Smooth muscle cell (in vitro differentiated cells): ENCODE data around the gene GPR62. TPM values are rescaled to one million over a fixed set of nuclear protein-coding genes. Genes with fewer than 3 reads are reported as not detected.

Experiments
- DNase-seq: peaks from one replicate; lab custom pipeline; 2025; ENCODE audit not compliant: unreplicated experiment; lab: John Stamatoyannopoulos, UW
- H2AFZ ChIP-seq: fragments of 200-600 bp; sonication (generic); 2 replicates; pipeline ENCODE4 v1.6.0; 2016; ENCODE audit warnings: antibody characterized with exemption, low read depth, mild to moderate bottlenecking
- H3F3A ChIP-seq: fragments of 200-600 bp; sonication (generic); 2 replicates; pipeline ENCODE4 v1.6.0; 2017; ENCODE audit warnings: antibody characterized with exemption, low read depth
- H3K27ac ChIP-seq: fragments of 200-600 bp; sonication (generic); 2 replicates; pipeline ENCODE4 v1.5.1; 2016; ENCODE audit warnings: low read depth, mild to moderate bottlenecking
- H3K27me3 ChIP-seq: fragments of 200-600 bp; sonication (generic); 2 replicates; pipeline ENCODE4 v1.6.1; 2016; ENCODE audit warnings: low read depth, mild to moderate bottlenecking
- H3K36me3 ChIP-seq: fragments of 200-600 bp; sonication (generic); 2 replicates; pipeline ENCODE4 v1.5.1; 2016; ENCODE audit warnings: low read depth
- H3K4me1 ChIP-seq: fragments of 200-600 bp; sonication (generic); 2 replicates; pipeline ENCODE4 v1.5.1; 2016; ENCODE audit warnings: low read depth
- H3K4me2 ChIP-seq: fragments of 200-600 bp; sonication (generic); 2 replicates; pipeline ENCODE4 v1.6.0; 2016; ENCODE audit warnings: mild to moderate bottlenecking
- H3K4me3 ChIP-seq: fragments of 200-600 bp; sonication (generic); 2 replicates; pipeline ENCODE4 v1.5.1; 2016; ENCODE audit warnings: mild to moderate bottlenecking
- H3K79me2 ChIP-seq: fragments of 200-600 bp; sonication (generic); 2 replicates; pipeline ENCODE4 v1.6.0; 2016; ENCODE audit warnings: low read depth, mild to moderate bottlenecking
- H3K9ac ChIP-seq: fragments of 200-600 bp; sonication (generic); 2 replicates; pipeline ENCODE4 v1.6.0; 2016; ENCODE audit warnings: low read depth
- H3K9me3 ChIP-seq: fragments of 200-600 bp; sonication (generic); replicated peaks from 2 replicates; pipeline ENCODE4 v1.5.1; 2016; ENCODE audit warnings: low read depth
- H4K20me1 ChIP-seq: fragments of 200-600 bp; sonication (generic); 2 replicates; pipeline ENCODE4 v1.6.0; 2016; ENCODE audit warnings: low read depth
- CTCF ChIP-seq: fragments of 200-600 bp; sonication (generic); IDR thresholded peaks from 2 replicates; pipeline ENCODE4 v1.5.1; 2017; ENCODE audit warnings: borderline replicate concordance, mild to moderate bottlenecking, antibody characterized with exemption; ENCODE audit not compliant: insufficient read depth, poor library complexity, severe bottlenecking
- WGBS: methylation state at CpG from one replicate; pipeline ENCODE4 v1.1.7; 2016; ENCODE audit warnings: low lambda C conversion rate; 5-methylcytosine and 5-hydroxymethylcytosine counted together
- polyA plus RNA-seq: library from polyadenylated mRNA; unstranded; fragments of >200 nt; fragmentation: Nextera tagmentation; extraction: Ambion mirVana; gene quantifications from 2 replicates; pipeline ENCODE4 v1.2.1, GENCODE V29; 2016
- total RNA-seq: library from RNA; depleted of rRNA; stranded (reverse); fragments of >200 nt; gene quantifications from 2 replicates; pipeline ENCODE4 v1.2.3, GENCODE V29; 2014

GPR62 gene
- total and polyA plus RNA-seq, 2 experiments from 2014 or later = 0.09 to 0.18 TPM

DNA sequence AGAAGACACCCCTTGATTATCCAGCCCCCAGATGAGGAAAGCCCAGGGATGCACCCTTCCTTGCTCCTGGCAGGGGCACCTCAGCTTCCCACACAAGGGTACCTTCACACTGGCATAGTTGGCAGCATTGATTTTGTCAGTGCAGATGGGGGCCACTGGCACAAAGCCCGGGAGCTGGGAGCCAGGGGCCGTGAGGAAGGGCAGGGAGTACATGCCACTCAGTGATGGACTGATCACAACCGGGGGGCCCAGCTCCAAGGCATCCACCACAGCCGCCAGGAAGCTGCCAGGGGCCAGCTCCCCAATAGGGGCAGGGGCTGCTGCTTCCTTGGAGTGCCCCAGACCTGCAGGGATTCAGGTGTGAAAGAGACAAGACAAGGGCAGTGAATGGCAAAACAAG lies 14.7 kb downstream of the GPR62 start:
- peaks cover 10% of the 10 kb centered on the region for H4K20me1 ChIP-seq
- H3F3A ChIP-seq = peaks cover 18% of the 10 kb centered on the region
- H3K9ac ChIP-seq = no peak overlapping the region
- H2AFZ ChIP-seq = no peak overlapping the region
- DNase-seq = no peak
- no peaks in the 10 kb centered on the region for H3K36me3 ChIP-seq
- H3K4me3 ChIP-seq = no peak overlapping the region
- H3K4me1 ChIP-seq = peaks cover 42% of the 10 kb centered on the region
- H3K79me2 ChIP-seq = peaks cover 28% of the 10 kb centered on the region
- H3K27me3 ChIP-seq = no peaks in the 10 kb centered on the region
- no peak overlapping the region for H3K27ac ChIP-seq
- WGBS = 96% methylated on average over 4 of the region's 4 CpGs
- no peak overlapping the region for H3K4me2 ChIP-seq
- TF ChIP-seq CTCF = no peak
- no peaks in the 10 kb centered on the region for H3K9me3 ChIP-seq

DNA sequence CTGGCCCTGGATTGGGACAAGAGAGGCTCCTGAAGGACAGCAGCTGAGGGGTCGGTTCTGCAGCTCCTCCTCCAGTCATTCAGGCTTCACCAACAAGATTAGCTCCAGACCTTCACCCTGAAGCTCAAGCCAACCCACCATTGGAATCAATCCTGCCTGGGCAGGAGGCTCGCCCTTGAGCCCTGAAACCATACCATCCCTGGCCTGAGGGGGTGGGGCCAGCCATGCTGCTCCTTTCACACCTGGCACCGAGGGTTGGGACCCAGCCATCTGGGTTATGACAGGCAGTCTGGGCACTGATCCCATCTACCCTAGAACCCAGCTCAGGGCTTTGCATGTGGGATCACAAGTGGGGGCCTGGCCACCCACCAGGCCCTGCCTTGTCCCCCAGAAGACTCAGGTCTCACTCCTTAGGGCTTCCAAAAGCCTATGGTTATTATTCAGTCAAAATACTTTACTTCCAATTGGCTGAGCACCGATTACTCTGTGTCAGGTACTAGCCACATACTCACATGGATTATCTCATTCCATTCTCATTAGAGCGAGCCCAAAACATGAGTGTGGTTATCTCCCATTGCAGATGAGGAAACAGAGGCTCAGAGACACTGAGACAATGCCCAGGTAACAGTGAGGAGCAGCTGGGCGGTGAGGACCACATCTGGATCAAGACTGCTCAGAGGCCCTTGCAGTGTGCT lies 15.6 kb downstream of the GPR62 start:
- Histone ChIP-seq H3K79me2 (peaks cover 20% of the 10 kb centered on the region), H3K36me3 (no peaks in the 10 kb centered on the region), H3K4me1 (peaks cover 38% of the 10 kb centered on the region), H3F3A (peaks cover 24% of the 10 kb centered on the region), H4K20me1 (peaks cover 4% of the 10 kb centered on the region), H2AFZ (no peak overlapping the region), H3K27me3 (no peaks in the 10 kb centered on the region), H3K4me3 (no peak overlapping the region), H3K27ac (no peak overlapping the region), H3K4me2 (no peak overlapping the region), H3K9ac (no peak overlapping the region), H3K9me3 (no peaks in the 10 kb centered on the region)
- 87% methylated on average over 6 of the region's 6 CpGs for WGBS
- no peak for TF ChIP-seq CTCF
- DNase-seq = no peak

DNA sequence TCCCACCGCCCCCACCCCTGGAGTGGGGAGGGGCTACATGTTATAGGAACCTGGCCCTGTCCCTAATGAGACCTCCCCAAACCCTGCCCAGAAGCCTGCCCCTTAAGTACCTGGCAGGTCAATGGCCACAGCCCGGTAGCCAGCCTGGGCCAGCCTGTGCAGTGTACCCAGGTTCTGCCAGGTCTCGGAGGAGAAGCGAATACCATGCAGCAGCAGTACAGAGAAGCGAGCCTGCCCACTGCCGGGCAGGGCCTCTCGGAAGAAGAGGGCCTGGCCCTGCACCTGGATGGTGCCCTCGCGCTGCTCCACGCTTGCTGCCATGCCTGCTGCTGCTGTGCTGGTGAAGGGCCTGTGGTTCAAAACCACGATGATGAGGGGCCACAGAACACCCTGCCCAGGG lies 16.2 kb downstream of the GPR62 start:
- Histone ChIP-seq H3F3A (peaks cover 29% of the 10 kb centered on the region), H3K4me1 (peaks cover 33% of the 10 kb centered on the region), H3K36me3 (no peaks in the 10 kb centered on the region), H2AFZ (no peak overlapping the region), H3K4me2 (no peak overlapping the region), H4K20me1 (peaks cover 4% of the 10 kb centered on the region), H3K27ac (no peak overlapping the region), H3K9ac (no peak overlapping the region), H3K79me2 (peaks cover 14% of the 10 kb centered on the region), H3K9me3 (no peaks in the 10 kb centered on the region), H3K27me3 (no peaks in the 10 kb centered on the region), H3K4me3 (no peak overlapping the region)
- TF ChIP-seq CTCF = no peak
- WGBS = 95% methylated on average over 11 of the region's 11 CpGs
- no peak for DNase-seq
